K562 (cell line): ENCODE measurements around the gene COQ8B. TPM values are rescaled to one million over a fixed set of nuclear protein-coding genes. Genes with fewer than 3 reads are reported as not detected.

Source experiments
- CBFA2T2 ChIP-seq: fragments of 450-650 bp; conservative IDR thresholded peaks from 2 replicates; pipeline ENCODE4 v1.6.1; 2017; ENCODE audit warnings: mild to moderate bottlenecking
- CBX2 ChIP-seq: fragments of 200-600 bp; sonication (generic); IDR thresholded peaks from one replicate; pipeline ENCODE4 v1.6.1; 2012; ENCODE audit warnings: mild to moderate bottlenecking, low read length, inconsistent platforms; ENCODE audit not compliant: insufficient read depth, poor library complexity, severe bottlenecking
- ELF2 ChIP-seq: fragments of 250-450 bp; sonication (Bioruptor Pico); IDR thresholded peaks from 2 replicates; pipeline ENCODE4 v1.5.0; 2021; ENCODE audit warnings: mild to moderate bottlenecking
- HDAC3 ChIP-seq: fragments of 450-650 bp; IDR thresholded peaks from 2 replicates; pipeline ENCODE4 v1.6.1; 2018; ENCODE audit warnings: borderline replicate concordance, mild to moderate bottlenecking, moderate library complexity; ENCODE audit not compliant: partially characterized antibody
- RAD21 ChIP-seq, 2 experiments: fragments of 250-450 bp in 1 of 2; fragments of 450-650 bp in 1 of 2; sonication (Bioruptor Pico) in 1 of 2; formaldehyde crosslinking in 1 of 2; IDR thresholded peaks in 1 of 2; conservative IDR thresholded peaks in 1 of 2; 2 replicates each; pipeline versions ENCODE4 v1.4.0 to v1.8.0; 2020 to 2022; ENCODE audit warnings: mild to moderate bottlenecking in 2 of 2, moderate library complexity in 1 of 2
- SIN3A ChIP-seq, 2 experiments: fragments of 150-350 bp in 1 of 2; IDR thresholded peaks; 2 replicates each; pipeline ENCODE4 v1.6.1; 2011 to 2016; ENCODE audit warnings: borderline replicate concordance in 2 of 2, low read depth in 2 of 2, low read length in 2 of 2, mild to moderate bottlenecking in 2 of 2, moderate library complexity in 2 of 2; ENCODE audit not compliant: control insufficient read depth in 1 of 2
- YBX1 ChIP-seq: fragments of 450-650 bp; IDR thresholded peaks from 2 replicates; pipeline ENCODE4 v1.7.1; 2016; ENCODE audit warnings: mild to moderate bottlenecking
- ZNF184 ChIP-seq: sonication (generic); formaldehyde crosslinking; IDR thresholded peaks from 2 replicates; pipeline ENCODE4 v1.5.0; 2020; ENCODE audit warnings: missing genetic modification reagents
- ZNF212 ChIP-seq: fragments of 450-650 bp; formaldehyde crosslinking; IDR thresholded peaks from 2 replicates; pipeline ENCODE4 v1.4.0; 2020; ENCODE audit warnings: mild to moderate bottlenecking
- ZNF717 ChIP-seq: fragments of 250-450 bp; sonication (Bioruptor Pico); IDR thresholded peaks from 2 replicates; pipeline ENCODE4 v1.5.0; 2021
- polyA plus RNA-seq, 8 experiments: library from polyadenylated mRNA; depleted of rRNA in 4 of 8; stranded (reverse) in 5 of 8; unstranded in 3 of 8; fragments of >200 nt; fragmentation: Nextera tagmentation in 2 of 8; fragmentation: Illumina TruSeq in 1 of 8; extraction: Ambion mirVana in 2 of 8; extraction: Trizol in 1 of 8; gene quantifications; 2 replicates each; pipeline versions ENCODE4 v1.2.1 to v1.2.3, GENCODE V29; 2011 to 2014; ENCODE audit warnings: inconsistent platforms in 1 of 8, missing spikeins in 1 of 8
- total RNA-seq, 7 experiments: library from RNA; depleted of rRNA in 6 of 7; stranded (reverse); fragments of >200 nt in 6 of 7; fragmentation: Illumina TruSeq in 2 of 7; extraction: Trizol in 2 of 7; gene quantifications; 2 replicates each; pipeline versions ENCODE4 v1.2.1 to v1.2.3, GENCODE V29; 2011 to 2021; ENCODE audit warnings: low replicate concordance in 1 of 7
- TF ChIP-seq, protein P1 (sequence below): fragments of 250-450 bp; sonication (Bioruptor Pico); IDR thresholded peaks from 2 replicates; pipeline ENCODE4 v1.5.0; 2021; ENCODE audit warnings: mild to moderate bottlenecking, moderate library complexity
- TF ChIP-seq, protein P2 (sequence below): fragments of 450-650 bp; IDR thresholded peaks from 2 replicates; pipeline ENCODE4 v1.6.1; 2017; ENCODE audit warnings: mild to moderate bottlenecking, moderate library complexity
- TF ChIP-seq, protein P3 (sequence below): IDR thresholded peaks from 3 replicates; pipeline ENCODE4 v1.6.1; 2011; ENCODE audit warnings: borderline replicate concordance, mild to moderate bottlenecking, moderate library complexity; ENCODE audit not compliant: insufficient read length; ENCODE audit errors: extremely low read depth
- TF ChIP-seq, protein P4 (sequence below), 2 experiments: IDR thresholded peaks; 2 replicates each; pipeline ENCODE4 v1.6.1; 2012; ENCODE audit warnings: improper control_type of control experiment in 2 of 2, low read depth in 2 of 2, low read length in 2 of 2, borderline replicate concordance in 1 of 2
- TF ChIP-seq, protein P5 (sequence below): fragments of 250-450 bp; sonication (Bioruptor Pico); IDR thresholded peaks from 2 replicates; pipeline ENCODE4 v1.5.0; 2021

The COQ8B gene
- total and polyA plus RNA-seq, 9 of the 15 experiments (the other 6 are each of a cell fraction or from before 2014, with no cell fraction given) = 0.41 to 32.3 (median 12.9) TPM

DNA sequence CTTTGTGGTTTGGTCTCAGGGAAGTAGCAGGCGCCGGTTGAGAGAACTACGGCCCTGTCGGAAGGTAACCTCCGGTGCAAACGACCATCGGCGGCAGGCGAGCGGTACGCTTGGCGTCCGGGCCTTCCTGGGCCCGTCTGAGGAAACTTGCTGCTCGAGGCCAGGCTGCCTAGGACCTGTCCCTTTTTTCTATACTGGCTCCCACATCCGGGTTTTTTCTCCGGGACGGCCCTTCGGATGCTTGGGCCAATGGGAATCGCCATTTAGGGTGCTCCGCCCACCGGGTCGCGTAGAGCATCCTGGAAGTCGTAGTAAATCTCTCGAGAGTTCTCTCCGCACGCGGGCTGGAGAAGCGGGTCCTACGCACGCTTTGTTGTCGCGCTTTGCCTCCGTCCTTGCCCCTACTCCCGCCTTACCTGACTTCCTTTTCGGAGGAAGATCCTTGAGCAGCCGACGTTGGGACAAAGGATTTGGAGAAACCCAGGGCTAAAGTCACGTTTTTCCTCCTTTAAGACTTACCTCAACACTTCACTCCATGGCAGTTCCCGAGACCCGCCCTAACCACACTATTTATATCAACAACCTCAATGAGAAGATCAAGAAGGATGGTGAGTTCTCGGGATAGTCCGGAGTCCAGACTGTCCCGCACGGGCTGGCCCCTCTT lies 34.3 kb upstream of the COQ8B start, which contains the start of gene SNRPA (continued):
- TF ChIP-seq, protein P1, sequence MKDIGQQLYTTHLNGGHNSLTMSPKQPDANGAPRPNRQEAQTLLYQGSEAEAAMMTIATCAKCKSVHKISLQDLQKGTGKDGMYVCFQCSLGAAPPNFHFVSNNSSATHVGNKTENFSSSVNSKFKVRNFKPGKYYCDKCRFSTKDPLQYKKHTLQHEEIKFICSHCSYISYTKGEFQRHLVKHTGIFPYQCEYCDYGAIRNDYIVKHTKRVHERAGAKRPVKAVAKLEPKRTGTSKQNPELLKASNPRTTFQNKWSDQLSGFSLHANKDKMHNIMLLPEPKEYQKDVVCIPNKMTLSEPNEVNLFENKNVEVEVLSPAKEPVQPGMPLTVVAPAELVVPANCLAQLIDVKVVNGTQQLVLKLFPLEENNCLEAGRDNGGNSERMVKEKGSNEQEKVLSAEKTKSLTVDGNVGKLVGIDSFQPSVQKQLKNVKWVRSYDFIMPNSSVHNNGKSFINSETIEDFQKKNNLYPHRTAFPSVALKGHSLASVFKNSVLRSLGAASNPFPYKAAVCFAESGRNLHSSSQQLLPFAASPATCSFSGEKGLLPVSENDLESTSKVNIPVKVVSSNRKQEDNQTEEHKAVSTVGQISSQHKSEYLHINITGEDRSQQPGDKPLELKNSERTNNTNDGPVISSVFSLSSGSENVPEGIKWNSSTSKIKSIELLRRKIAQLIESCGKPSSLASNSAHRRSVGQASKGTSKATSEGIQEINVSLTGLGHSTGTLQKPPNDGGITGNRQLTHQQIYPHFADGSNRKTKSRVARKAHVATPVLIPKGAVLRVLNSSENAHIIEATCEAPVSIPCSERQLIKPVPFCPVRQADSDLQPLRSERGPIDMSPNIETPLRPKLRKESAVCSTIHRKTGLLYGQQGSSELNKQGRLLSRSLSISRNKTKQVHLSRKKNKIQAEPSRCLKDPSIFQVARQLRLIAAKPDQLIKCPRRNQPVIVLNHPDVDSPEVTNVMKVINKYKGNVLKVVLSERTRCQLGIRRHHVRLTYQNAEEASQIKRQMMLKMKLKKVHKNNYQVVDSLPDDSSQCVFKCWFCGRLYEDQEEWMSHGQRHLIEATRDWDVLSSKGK = no peak
- TF ChIP-seq, protein P2, sequence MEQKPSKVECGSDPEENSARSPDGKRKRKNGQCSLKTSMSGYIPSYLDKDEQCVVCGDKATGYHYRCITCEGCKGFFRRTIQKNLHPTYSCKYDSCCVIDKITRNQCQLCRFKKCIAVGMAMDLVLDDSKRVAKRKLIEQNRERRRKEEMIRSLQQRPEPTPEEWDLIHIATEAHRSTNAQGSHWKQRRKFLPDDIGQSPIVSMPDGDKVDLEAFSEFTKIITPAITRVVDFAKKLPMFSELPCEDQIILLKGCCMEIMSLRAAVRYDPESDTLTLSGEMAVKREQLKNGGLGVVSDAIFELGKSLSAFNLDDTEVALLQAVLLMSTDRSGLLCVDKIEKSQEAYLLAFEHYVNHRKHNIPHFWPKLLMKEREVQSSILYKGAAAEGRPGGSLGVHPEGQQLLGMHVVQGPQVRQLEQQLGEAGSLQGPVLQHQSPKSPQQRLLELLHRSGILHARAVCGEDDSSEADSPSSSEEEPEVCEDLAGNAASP = no peak
- no peak for TF ChIP-seq ZNF212 (CRISPR knock-in tag)
- no peak for TF ChIP-seq YBX1
- no peak for TF ChIP-seq RAD21 (CRISPR knock-in tag; conservative IDR thresholded peaks at IDR 0.05 in 1 of 2, IDR thresholded peaks at IDR 0.05 in 1 of 2)
- TF ChIP-seq ZNF717 (CRISPR knock-in tag) = no peak
- no peak for TF ChIP-seq CBX2
- TF ChIP-seq, protein P3, sequence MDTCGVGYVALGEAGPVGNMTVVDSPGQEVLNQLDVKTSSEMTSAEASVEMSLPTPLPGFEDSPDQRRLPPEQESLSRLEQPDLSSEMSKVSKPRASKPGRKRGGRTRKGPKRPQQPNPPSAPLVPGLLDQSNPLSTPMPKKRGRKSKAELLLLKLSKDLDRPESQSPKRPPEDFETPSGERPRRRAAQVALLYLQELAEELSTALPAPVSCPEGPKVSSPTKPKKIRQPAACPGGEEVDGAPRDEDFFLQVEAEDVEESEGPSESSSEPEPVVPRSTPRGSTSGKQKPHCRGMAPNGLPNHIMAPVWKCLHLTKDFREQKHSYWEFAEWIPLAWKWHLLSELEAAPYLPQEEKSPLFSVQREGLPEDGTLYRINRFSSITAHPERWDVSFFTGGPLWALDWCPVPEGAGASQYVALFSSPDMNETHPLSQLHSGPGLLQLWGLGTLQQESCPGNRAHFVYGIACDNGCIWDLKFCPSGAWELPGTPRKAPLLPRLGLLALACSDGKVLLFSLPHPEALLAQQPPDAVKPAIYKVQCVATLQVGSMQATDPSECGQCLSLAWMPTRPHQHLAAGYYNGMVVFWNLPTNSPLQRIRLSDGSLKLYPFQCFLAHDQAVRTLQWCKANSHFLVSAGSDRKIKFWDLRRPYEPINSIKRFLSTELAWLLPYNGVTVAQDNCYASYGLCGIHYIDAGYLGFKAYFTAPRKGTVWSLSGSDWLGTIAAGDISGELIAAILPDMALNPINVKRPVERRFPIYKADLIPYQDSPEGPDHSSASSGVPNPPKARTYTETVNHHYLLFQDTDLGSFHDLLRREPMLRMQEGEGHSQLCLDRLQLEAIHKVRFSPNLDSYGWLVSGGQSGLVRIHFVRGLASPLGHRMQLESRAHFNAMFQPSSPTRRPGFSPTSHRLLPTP = no peak
- TF ChIP-seq, protein P4, sequence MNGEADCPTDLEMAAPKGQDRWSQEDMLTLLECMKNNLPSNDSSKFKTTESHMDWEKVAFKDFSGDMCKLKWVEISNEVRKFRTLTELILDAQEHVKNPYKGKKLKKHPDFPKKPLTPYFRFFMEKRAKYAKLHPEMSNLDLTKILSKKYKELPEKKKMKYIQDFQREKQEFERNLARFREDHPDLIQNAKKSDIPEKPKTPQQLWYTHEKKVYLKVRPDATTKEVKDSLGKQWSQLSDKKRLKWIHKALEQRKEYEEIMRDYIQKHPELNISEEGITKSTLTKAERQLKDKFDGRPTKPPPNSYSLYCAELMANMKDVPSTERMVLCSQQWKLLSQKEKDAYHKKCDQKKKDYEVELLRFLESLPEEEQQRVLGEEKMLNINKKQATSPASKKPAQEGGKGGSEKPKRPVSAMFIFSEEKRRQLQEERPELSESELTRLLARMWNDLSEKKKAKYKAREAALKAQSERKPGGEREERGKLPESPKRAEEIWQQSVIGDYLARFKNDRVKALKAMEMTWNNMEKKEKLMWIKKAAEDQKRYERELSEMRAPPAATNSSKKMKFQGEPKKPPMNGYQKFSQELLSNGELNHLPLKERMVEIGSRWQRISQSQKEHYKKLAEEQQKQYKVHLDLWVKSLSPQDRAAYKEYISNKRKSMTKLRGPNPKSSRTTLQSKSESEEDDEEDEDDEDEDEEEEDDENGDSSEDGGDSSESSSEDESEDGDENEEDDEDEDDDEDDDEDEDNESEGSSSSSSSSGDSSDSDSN (IDR thresholded peaks at IDR 0.05; ENCODE audit: borderline replicate concordance in 1 of 2, low read depth in 2 of 2, low read length in 2 of 2) = no peak
- no peak for TF ChIP-seq HDAC3
- TF ChIP-seq ZNF184 (CRISPR knock-in tag) = no peak
- TF ChIP-seq CBFA2T2 = no peak
- TF ChIP-seq, protein P5, sequence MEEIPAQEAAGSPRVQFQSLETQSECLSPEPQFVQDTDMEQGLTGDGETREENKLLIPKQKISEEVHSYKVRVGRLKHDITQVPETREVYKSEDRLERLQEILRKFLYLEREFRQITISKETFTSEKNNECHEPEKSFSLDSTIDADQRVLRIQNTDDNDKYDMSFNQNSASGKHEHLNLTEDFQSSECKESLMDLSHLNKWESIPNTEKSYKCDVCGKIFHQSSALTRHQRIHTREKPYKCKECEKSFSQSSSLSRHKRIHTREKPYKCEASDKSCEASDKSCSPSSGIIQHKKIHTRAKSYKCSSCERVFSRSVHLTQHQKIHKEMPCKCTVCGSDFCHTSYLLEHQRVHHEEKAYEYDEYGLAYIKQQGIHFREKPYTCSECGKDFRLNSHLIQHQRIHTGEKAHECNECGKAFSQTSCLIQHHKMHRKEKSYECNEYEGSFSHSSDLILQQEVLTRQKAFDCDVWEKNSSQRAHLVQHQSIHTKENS (CRISPR knock-in tag) = no peak
- TF ChIP-seq SIN3A (IDR thresholded peaks at IDR 0.05; ENCODE audit: borderline replicate concordance in 2 of 2, control insufficient read depth in 1 of 2, low read depth in 2 of 2, low read length in 2 of 2) = peak in 1 of 2 experiments; percentile 88; a peak in 2 of 4 replicates
- TF ChIP-seq ELF2 (CRISPR knock-in tag) = no peak
